ENCODE data around the gene TLE4. TPM values are rescaled to one million over a fixed set of nuclear protein-coding genes. Genes with fewer than 3 reads are reported as not detected.

TLE4 gene
- polyA plus RNA-seq, 3 donors: 21.0 to 107 (median 21.7) TPM

- DNase-seq: no peak
- 100% methylated on average over 3 of the region's 4 CpGs for WGBS (ENCODE audit: insufficient coverage)
- Histone ChIP-seq H3K4me2 (replicated peaks; ENCODE audit: extremely low read depth, low read length, poor library complexity, severe bottlenecking) (no peak overlapping the region), H2AFZ (ENCODE audit: insufficient read depth, low read depth, low read length, poor library complexity, severe bottlenecking) (no peak overlapping the region), H3K9ac (ENCODE audit: insufficient read depth, low read length, poor library complexity, severe bottlenecking) (no peak overlapping the region), H3K79me2 (ENCODE audit: insufficient read depth, low read length) (no peaks in the 10 kb centered on the region), H3K4me3 (replicated peaks in 1 of 3; ENCODE audit: low read depth in 2 of 3, low read length in 3 of 3) (no peak overlapping the region), H3K36me3 (replicated peaks in 1 of 2; ENCODE audit: control insufficient read depth in 1 of 2, insufficient read depth in 2 of 2, low read length in 2 of 2) (no peaks in the 10 kb centered on the region), H3K27ac (ENCODE audit: low read depth in 1 of 2, low read length in 2 of 2) (no peak overlapping the region), H3K4me1 (ENCODE audit: control insufficient read depth in 1 of 2, insufficient read depth in 2 of 2, low read length in 2 of 2) (no peaks in the 10 kb centered on the region), H3K9me3 (replicated peaks in 1 of 2; ENCODE audit: control insufficient read depth in 1 of 2, insufficient read depth in 1 of 2, low read length in 2 of 2) (no peaks in the 10 kb centered on the region), H4K20me1 (ENCODE audit: insufficient read depth, low read length) (no peaks in the 10 kb centered on the region), H3K27me3 (ENCODE audit: control insufficient read depth in 2 of 2, insufficient read depth in 2 of 2, low read length in 2 of 2) (no peaks in the 10 kb centered on the region)
- peak overlapping the region in 1 of 7 donors; percentile 67 for H3K27ac Mint-ChIP-seq
- H3K4me1 Mint-ChIP-seq: peaks cover 3% of the 10 kb centered on the region
- peaks cover 0 to 3% (median 0%) of the 10 kb centered on the region in 3 donors for H3K27me3 Mint-ChIP-seq (ENCODE audit: low read depth in 3 of 3)
- no peaks in the 10 kb centered on the region for H3K36me3 Mint-ChIP-seq
- H3K4me3 Mint-ChIP-seq: no peak overlapping the region
- peaks cover 0 to 6% (median 2%) of the 10 kb centered on the region in 7 donors for H3K9me3 Mint-ChIP-seq
- TF ChIP-seq CTCF (IDR thresholded peaks at IDR 0.05): no peak
- intact Hi-C loops (cut with micrococcal nuclease): no loop called here
Measured at GRCh38 chr9:79742110-79742721, 170.5 kb downstream of the TLE4 start.

GRCh38 chr9:79744521-79744920 lies 172.8 kb downstream of the TLE4 start:
- H3K4me1 ChIP-seq (ENCODE audit: control insufficient read depth in 1 of 2, insufficient read depth in 2 of 2, low read length in 2 of 2): no peaks in the 10 kb centered on the region
- Mint-ChIP-seq H3K27ac (no peak overlapping the region), H3K36me3 (no peaks in the 10 kb centered on the region), H3K4me1 (peaks cover 3% of the 10 kb centered on the region), H3K4me3 (no peak overlapping the region), H3K27me3 (ENCODE audit: low read depth in 3 of 3) (peaks cover 0 to 2% (median 0%) of the 10 kb centered on the region in 3 donors), H3K9me3 (peaks cover 0 to 5% (median 0%) of the 10 kb centered on the region in 7 donors)
- TF ChIP-seq CTCF (IDR thresholded peaks at IDR 0.05): no peak
- intact Hi-C loops (cut with micrococcal nuclease): no loop called here
- H3K27ac ChIP-seq (ENCODE audit: low read depth in 1 of 2, low read length in 2 of 2): no peak overlapping the region
- DNase-seq: no peak
- no peaks in the 10 kb centered on the region for H4K20me1 ChIP-seq (ENCODE audit: insufficient read depth, low read length)
- H3K4me2 ChIP-seq (replicated peaks; ENCODE audit: extremely low read depth, low read length, poor library complexity, severe bottlenecking): no peak overlapping the region
- no peaks in the 10 kb centered on the region for H3K27me3 ChIP-seq (ENCODE audit: control insufficient read depth in 2 of 2, insufficient read depth in 2 of 2, low read length in 2 of 2)
- WGBS (ENCODE audit: insufficient coverage): 95% methylated on average over 3 of the region's 6 CpGs
- no peak overlapping the region for H3K9ac ChIP-seq (ENCODE audit: insufficient read depth, low read length, poor library complexity, severe bottlenecking)
- H2AFZ ChIP-seq (ENCODE audit: insufficient read depth, low read depth, low read length, poor library complexity, severe bottlenecking): no peak overlapping the region
- no peak overlapping the region for H3K4me3 ChIP-seq (replicated peaks in 1 of 3; ENCODE audit: low read depth in 2 of 3, low read length in 3 of 3)
- H3K36me3 ChIP-seq (replicated peaks in 1 of 2; ENCODE audit: control insufficient read depth in 1 of 2, insufficient read depth in 2 of 2, low read length in 2 of 2): no peaks in the 10 kb centered on the region
- no peaks in the 10 kb centered on the region for H3K79me2 ChIP-seq (ENCODE audit: insufficient read depth, low read length)
- no peaks in the 10 kb centered on the region for H3K9me3 ChIP-seq (replicated peaks in 1 of 2; ENCODE audit: control insufficient read depth in 1 of 2, insufficient read depth in 1 of 2, low read length in 2 of 2)

Data from CD14-positive monocyte (primary cell).